GM19468 (cell line): ENCODE data around the gene LRFN4.
"Not testable (repeated sequence)": the region's sequence is repeated elsewhere in the genome, so short reads cannot be mapped to it uniquely, and the experiment has no call there.

Source experiments
- ATAC-seq: cut with Tn5 transposase; IDR thresholded peaks from one replicate; pipeline ENCODE4 v1.9.1; 2021; ENCODE audit warnings: mild to moderate bottlenecking, moderate library complexity, moderate number of reproducible peaks; ENCODE audit not compliant: unreplicated experiment; ENCODE audit errors: extremely low read depth

The LRFN4 gene

GRCh38 chr11:66856496-66857233 is at the start of gene LRFN4:
LRFN4 (plus strand) TSS chr11:66857064; CDS start chr11:66857745, 681 bp downstream.
- no peak for ATAC-seq

DNA sequence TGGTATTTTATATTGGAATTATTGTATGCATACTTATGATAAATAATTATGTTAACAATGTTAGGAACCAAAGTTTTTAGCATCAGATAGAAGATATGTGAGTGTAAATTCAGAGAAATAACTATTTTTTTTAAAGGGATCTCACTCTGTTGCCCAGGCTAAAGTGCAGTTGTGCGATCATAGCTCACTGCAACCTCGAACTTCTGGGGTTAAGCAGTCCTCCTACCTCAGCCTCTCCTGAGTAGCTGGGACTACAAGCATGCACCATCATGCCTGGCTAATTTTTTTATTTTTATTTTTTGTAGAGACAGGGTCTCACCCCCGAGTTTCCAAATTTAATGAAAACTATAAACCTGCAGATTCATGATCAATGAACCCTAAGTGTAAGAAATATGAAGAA is 47.3 kb upstream of the LRFN4 start:
- no peak for ATAC-seq

DNA sequence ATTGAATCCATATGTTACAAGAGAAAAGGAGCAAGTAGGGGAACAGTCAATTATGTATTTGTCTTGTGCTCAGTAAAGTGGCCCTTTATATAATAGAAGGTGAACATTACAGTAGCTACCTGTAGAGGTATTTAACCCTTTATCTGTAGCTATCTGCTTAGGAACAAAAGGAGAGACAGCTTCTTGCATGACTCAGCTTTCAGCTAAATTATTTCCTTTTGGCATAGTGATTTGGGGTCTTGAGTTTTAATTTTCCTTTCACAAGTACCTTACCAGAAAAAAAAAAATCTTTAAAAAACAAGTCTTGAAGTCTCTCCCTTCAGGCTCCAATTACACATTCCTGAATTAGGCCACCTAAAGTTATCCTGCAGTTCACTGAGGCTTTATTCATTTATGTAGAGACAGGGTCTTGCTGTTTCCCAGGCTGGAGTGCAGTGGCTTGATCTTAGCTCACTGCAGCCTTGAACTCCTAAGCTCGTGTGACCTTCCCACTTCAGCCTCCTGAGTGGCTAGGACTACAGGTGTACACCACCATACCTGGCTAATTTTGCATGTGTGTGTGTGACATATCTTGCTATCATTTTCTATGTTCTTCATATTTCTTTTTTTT is 46.2 kb upstream of the LRFN4 start:
- ATAC-seq: no peak

- no peak for ATAC-seq
Observed at GRCh38 chr11:66814678-66815077, 42.2 kb upstream of the LRFN4 start.

- ATAC-seq: no peak
Observed at GRCh38 chr11:66815646-66816045, 41.2 kb upstream of the LRFN4 start.

DNA sequence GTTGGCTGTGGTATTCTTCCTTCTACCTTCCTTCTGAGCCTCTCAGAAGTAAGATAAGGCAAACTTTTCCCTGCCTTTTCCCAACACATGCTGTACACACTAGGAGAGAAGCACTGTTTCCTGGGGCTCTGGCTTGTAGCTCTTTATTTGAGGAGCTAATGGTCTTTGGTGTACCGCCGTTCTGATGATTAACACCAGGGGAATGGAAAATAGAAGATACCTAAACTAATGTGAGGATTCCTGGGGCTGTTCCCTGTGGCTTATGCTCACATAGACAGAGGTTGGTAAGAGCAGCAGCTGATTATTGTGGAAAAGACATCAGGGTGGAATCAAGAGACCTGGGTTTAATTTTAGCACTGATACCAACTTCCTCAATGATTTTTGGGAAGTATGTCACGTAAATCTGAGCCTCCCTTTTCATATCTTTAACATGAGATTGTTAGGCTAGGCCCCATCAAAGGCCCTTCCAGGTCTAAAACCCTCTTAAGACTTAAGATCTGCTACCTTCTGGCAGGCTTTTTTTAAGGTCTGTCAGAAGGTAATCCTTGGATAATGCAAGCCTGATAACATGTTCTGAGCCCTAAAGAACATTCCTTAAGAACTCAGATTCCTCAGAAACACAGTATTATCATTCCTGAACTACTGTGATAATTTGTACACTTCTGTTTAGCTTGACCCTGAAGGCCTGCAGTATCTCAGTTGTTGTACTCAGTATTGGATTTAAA is 38.5 kb upstream of the LRFN4 start:
- no peak for ATAC-seq

GRCh38 chr11:66820381-66820780 is 36.5 kb upstream of the LRFN4 start:
- ATAC-seq: no peak

GRCh38 chr11:66820901-66821300 is 36.0 kb upstream of the LRFN4 start:
- ATAC-seq: no peak

DNA sequence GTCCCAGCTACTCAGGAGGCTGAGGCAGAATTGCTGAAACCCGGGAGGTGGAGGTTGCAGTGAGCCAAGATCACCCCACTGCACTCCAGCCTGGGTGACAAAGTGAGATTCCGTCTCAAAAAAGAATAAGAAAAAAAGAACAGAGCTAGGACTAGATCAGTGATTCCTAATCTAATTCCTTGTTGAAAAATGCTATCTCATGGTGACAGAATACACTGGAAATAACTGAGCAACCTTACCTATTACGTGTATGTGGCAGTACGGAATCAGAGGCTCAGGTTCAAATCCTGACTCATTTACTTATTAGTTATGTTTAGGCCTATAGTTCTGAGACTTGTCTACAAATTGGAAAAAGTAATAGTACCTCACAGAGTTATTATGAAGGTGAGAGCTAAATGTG is 33.2 kb upstream of the LRFN4 start:
- no peak for ATAC-seq

GRCh38 chr11:66824573-66824972 is 32.3 kb upstream of the LRFN4 start:
- ATAC-seq: not testable (repeated sequence)

DNA sequence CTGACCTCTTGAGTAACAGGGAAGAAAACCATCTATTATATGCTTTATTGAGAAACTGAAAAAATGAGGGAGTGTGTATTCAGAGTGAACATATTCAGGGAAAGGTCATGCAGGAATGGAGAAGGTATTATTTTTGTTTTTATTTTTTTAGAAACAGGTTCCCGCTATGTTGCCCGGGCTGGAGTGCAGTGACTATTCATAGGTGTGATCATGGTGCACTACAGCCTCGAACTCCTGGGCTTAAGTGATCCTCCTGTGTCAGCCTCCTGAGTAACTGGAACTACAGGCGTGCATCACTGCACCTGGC is 22.4 kb upstream of the LRFN4 start:
- no peak for ATAC-seq

DNA sequence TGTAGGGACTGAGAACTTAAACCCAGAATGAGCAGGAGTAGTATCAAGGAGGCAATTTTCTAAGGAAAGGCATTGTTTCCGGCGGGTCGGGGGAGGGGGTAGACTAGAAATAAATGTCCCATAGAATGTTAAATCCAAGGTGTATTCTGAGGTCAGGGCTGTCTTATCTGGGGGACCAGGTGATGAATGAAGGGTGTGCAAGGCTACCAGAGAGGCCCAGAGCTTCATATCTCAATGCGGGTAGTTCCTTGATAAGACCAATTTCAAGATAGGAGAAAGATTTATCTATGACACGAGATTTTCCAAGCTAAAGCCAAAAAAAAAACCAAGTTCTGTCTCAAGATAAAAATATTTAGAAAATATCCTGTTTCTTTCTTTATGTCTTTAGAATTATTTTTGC is 21.9 kb upstream of the LRFN4 start:
- ATAC-seq: no peak

- ATAC-seq: no peak
Observed at GRCh38 chr11:66835768-66836405, 21.0 kb upstream of the LRFN4 start.

DNA sequence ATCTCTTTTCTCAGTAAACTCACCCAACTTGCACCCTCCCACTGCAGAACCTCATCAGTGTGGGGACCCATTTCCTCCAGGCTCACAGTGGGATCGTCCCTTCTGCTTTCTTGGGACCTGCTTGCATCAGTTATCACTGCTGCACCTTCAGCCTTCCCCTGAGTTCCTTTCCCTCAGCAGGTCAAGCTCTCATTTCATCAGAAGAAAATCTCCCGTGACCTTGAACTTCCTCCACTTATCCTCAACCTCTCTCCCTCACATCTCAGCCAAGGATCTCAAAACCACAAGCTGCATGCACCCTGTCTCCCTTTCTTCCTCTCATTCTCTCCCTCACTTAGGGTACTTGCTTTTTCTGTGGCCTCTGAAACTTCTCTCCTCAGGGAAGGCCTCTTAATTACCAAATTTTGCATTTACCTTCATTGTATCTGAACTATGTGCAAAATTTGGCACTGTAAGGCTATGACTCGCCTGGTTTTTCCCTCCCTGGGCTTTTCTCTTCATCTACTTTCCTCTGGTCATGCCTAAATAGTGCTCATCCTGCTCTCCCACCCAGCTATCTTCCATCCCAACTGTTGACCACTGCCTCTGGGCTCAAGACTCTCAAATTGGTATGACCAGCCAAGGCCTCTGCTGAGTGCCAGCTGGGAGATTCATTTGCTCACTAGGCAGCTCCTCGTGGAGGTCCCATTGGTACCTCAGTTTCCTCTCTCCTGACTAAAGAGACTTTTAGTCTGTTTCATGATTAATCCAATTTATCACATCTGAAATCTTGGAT is 16.4 kb upstream of the LRFN4 start:
- no peak for ATAC-seq

GRCh38 chr11:66841861-66842260 is 15.0 kb upstream of the LRFN4 start:
- no peak for ATAC-seq

- ATAC-seq: no peak
Observed at GRCh38 chr11:66842501-66842895, 14.4 kb upstream of the LRFN4 start.

- peak; percentile 48 for ATAC-seq
Observed at GRCh38 chr11:66842896-66843775, 13.7 kb upstream of the LRFN4 start, which contains the start of gene RCE1. RCE1 (plus strand) TSS chr11:66843441; CDS start chr11:66843456, 15 bp downstream.

- no peak for ATAC-seq
Observed at GRCh38 chr11:66843776-66844495, 12.9 kb upstream of the LRFN4 start.
